Omental fat pad (tissue), 4 donors: ENCODE measurements around the gene PRMT9. TPM values are rescaled to one million over a fixed set of nuclear protein-coding genes. Genes with fewer than 3 reads are reported as not detected.
A peak's percentile ranks its signal among the peaks of the same experiment; 100 is the strongest.

Experiments used
- ATAC-seq: fragments of 150-250 bp; one replicate; pipeline ENCODE4 v1.9.1; 2016; ENCODE audit warnings: mild to moderate bottlenecking, moderate library complexity; ENCODE audit not compliant: low FRiP score
- DNase-seq: peaks from one replicate; pipeline ENCODE4 v3.0.0-alpha.2; 2019; ENCODE audit warnings: low spot score
- CTCF ChIP-seq, 3 donors: fragments of 450-650 bp; IDR thresholded peaks; one replicate each; pipeline ENCODE4 v1.5.1; 2016 to 2017; ENCODE audit warnings: antibody characterized with exemption in 3 of 3, mild to moderate bottlenecking in 3 of 3, moderate library complexity in 2 of 3
- total RNA-seq, 4 donors: library from RNA; depleted of rRNA; stranded (reverse); fragments of >200 nt; gene quantifications; one replicate each; pipeline ENCODE4 v1.1.0, GENCODE V29; 2016

Gene PRMT9
- total RNA-seq, 4 donors from 2014 or later: 5.5 to 40.0 (median 7.3) TPM

GRCh38 chr4:147625733-147626132, 58.2 kb downstream of the PRMT9 start:
- no peak for TF ChIP-seq CTCF (IDR thresholded peaks at IDR 0.05)
- ATAC-seq (no peak), DNase-seq (no peak)

GRCh38 chr4:147620315-147620714, 63.6 kb downstream of the PRMT9 start:
- ATAC-seq (no peak), DNase-seq (no peak)
- TF ChIP-seq CTCF (IDR thresholded peaks at IDR 0.05): no peak

GRCh38 chr4:147617841-147618691, 65.9 kb downstream of the PRMT9 start:
- TF ChIP-seq CTCF (IDR thresholded peaks at IDR 0.05): no peak
- ATAC-seq: peak; percentile 10
- no peak for DNase-seq

- no peak for TF ChIP-seq CTCF (IDR thresholded peaks at IDR 0.05)
- peak; percentile 99 for ATAC-seq
- DNase-seq: peak; percentile 100
Observed at GRCh38 chr4:147617173-147617840, 66.7 kb downstream of the PRMT9 start, which contains the start of gene TMEM184C. TMEM184C (plus strand) TSS chr4:147617397; CDS start chr4:147617957, 560 bp downstream.

GRCh38 chr4:147616849-147617172, 67.2 kb downstream of the PRMT9 start:
- no peak for TF ChIP-seq CTCF (IDR thresholded peaks at IDR 0.05)
- ATAC-seq: no peak
- no peak for DNase-seq

- ATAC-seq (no peak), DNase-seq (no peak)
- no peak for TF ChIP-seq CTCF (IDR thresholded peaks at IDR 0.05)
Observed at GRCh38 chr4:147610686-147611085, 73.3 kb downstream of the PRMT9 start.
